ENCODE results near the gene FOXP1.

Gene FOXP1

DNA sequence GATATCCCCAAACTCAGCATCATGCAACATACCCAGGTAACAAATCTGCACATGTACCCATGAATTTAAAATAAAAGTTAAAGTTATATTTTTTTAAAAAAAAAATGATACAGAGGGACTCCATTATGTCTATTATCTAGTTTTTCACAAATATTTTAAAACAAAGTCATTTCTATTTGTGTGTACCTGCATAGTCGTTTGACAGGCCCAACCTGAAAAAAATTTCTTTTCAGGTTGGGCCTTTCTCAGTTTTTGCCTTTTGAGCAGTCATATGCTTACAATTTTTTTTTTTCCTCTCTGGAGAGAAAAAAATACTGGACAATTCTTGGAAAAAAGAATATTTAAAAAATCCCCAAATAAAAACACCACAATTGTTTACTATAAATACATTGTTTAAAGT is 459.5 kb downstream of the FOXP1 start:
- TF ChIP-seq, protein P1, sequence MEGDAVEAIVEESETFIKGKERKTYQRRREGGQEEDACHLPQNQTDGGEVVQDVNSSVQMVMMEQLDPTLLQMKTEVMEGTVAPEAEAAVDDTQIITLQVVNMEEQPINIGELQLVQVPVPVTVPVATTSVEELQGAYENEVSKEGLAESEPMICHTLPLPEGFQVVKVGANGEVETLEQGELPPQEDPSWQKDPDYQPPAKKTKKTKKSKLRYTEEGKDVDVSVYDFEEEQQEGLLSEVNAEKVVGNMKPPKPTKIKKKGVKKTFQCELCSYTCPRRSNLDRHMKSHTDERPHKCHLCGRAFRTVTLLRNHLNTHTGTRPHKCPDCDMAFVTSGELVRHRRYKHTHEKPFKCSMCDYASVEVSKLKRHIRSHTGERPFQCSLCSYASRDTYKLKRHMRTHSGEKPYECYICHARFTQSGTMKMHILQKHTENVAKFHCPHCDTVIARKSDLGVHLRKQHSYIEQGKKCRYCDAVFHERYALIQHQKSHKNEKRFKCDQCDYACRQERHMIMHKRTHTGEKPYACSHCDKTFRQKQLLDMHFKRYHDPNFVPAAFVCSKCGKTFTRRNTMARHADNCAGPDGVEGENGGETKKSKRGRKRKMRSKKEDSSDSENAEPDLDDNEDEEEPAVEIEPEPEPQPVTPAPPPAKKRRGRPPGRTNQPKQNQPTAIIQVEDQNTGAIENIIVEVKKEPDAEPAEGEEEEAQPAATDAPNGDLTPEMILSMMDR (IDR thresholded peaks at IDR 0.05; ENCODE audit: low read depth, low read length): no peak
- H3K4me3 ChIP-seq (ENCODE audit: low read depth, low read length): no peak overlapping the region
- no peak for DNase-seq (ENCODE audit: low read depth, low spot score)
- in situ Hi-C loops (cut with HindIII; ENCODE audit: low sequenced_read_pairs): no loop called here

DNA sequence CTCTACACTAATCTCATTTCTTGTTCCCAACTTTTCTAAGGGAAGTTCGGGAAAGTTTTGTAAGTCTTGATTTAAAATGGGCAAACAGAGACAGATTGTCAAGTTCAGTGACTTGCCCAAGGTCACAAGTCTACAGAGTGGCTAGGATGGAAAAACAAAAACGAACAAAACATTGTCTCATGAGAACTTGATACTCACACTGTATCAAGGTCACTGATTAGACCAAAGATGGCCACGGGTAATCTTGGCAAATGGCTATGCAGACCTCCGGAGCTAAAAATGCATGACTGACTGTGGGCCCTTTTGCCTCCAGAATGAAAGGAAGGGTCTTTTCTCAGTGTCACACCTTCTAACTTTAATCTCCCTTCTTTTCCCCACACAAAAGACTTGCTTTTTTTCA is 460.9 kb downstream of the FOXP1 start:
- no peak for DNase-seq (ENCODE audit: low read depth, low spot score)
- H3K4me3 ChIP-seq (ENCODE audit: low read depth, low read length): no peak overlapping the region
- in situ Hi-C loops (cut with HindIII; ENCODE audit: low sequenced_read_pairs): no loop called here
- TF ChIP-seq, protein P1 (IDR thresholded peaks at IDR 0.05; ENCODE audit: low read depth, low read length): no peak

DNA sequence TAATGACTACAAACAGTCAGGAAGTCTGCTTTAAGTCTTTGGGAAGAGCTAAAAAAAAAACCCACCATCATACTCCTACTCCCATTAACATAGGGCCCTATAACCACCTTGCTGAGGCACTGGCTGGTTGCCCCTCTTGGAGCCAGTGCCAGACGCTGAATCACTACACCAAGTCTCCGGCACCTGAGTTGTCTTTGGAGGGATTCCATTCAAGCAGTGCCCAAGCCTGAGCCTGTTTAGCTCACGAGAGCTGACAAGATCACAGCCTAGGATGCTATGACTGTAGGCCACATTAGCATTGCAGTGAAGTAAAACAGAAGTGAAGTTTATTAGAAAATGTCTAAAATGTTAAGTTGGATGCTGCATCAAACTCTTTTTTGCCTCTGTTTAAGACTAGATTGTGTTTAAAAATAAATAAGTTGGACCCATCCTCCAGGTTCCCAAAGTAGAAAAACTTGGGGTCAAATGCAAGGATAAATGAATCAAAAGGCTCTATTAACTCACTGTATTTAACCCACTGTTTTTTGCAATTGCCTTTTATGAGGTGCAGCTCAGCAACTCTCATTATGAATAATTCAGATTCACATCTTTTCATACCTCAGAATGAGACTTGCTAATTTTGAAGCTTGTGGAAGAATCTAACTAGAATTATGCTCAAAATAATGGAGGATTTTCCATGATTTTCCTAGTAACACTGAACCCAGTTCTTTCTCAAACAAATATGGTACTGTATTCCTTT is 461.9 kb downstream of the FOXP1 start:
- no peak overlapping the region for H3K4me3 ChIP-seq (ENCODE audit: low read depth, low read length)
- DNase-seq (ENCODE audit: low read depth, low spot score): peak; percentile 58
- TF ChIP-seq, protein P1 (IDR thresholded peaks at IDR 0.05; ENCODE audit: low read depth, low read length): no peak
- in situ Hi-C loops (cut with HindIII; ENCODE audit: low sequenced_read_pairs): no loop called here

DNA sequence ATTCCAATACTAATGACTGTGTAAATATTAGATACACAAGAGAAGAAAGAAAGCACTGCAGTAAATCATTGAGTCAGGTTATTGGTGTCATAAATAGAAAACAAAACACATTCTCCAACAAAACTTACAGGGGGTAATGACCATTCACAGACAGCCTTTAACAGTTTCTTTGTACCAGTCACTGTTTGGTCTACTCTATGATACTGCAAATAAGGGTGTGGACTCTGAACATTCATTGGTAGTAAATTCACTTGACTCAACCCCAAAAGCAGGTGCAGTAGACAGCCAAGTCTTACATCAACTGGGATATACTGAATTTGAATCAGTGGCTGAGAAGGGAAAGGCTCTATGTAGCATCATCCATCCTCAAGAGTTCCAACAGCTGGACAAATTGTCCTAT is 463.5 kb downstream of the FOXP1 start:
- H3K4me3 ChIP-seq (ENCODE audit: low read depth, low read length): no peak overlapping the region
- TF ChIP-seq, protein P1 (IDR thresholded peaks at IDR 0.05; ENCODE audit: low read depth, low read length): no peak
- in situ Hi-C loops (cut with HindIII; ENCODE audit: low sequenced_read_pairs): no loop called here
- no peak for DNase-seq (ENCODE audit: low read depth, low spot score)

DNA sequence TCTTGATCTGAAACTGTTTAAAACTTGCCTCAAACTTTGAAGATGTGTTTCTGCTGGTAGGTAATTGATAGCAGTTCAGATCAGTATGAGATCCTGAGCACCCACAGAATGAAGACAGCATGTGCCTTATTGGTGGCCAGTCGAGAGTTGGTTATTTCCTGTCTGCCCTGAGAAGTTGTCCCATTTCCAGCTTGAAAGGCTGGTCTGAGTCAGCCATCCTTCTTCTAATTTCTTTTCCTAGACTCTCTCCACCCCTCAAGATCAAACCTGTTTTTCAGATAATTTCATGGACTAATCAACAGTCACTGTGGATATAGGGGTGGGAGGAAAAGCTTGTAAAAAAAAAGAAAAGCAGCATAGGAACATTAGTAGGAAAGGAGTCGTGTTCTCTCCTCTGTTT is 464.4 kb downstream of the FOXP1 start:
- DNase-seq (ENCODE audit: low read depth, low spot score): peak; percentile 34

DNA sequence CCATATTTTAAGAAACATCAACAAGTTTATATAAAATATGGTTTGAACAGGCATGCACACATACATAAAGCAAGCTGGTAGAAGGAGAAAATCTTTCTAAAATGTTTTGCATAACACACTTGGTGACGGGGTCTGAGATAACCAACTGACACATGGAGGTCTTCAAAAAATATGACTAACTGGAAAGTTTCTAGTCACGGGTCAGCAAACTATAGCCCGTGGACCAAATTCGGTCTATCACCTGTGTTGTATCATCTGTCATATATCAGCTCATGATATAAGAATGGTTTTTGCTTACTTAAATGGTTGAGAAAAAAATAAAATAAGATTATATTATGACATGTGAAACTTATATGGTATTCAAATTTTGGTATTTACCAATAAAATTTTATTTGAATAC is 465.1 kb downstream of the FOXP1 start:
- DNase-seq (ENCODE audit: low read depth, low spot score): no peak
- in situ Hi-C loops (cut with HindIII; ENCODE audit: low sequenced_read_pairs): no loop called here
- no peak overlapping the region for H3K4me3 ChIP-seq (ENCODE audit: low read depth, low read length)
- TF ChIP-seq, protein P1 (IDR thresholded peaks at IDR 0.05; ENCODE audit: low read depth, low read length): no peak

More for the DNA sequence above, 464.4 kb downstream of the FOXP1 start:
- in situ Hi-C loops (cut with HindIII; ENCODE audit: low sequenced_read_pairs): no loop called here
- TF ChIP-seq, protein P1 (IDR thresholded peaks at IDR 0.05; ENCODE audit: low read depth, low read length): no peak
- no peak overlapping the region for H3K4me3 ChIP-seq (ENCODE audit: low read depth, low read length)

Data from astrocyte of the spinal cord (primary cell).